Prostate gland (tissue), 2 donors: Measurements from ENCODE around the gene DOCK10.

ENCODE experiments used
- POLR2A ChIP-seq: fragments of 450-650 bp; IDR thresholded peaks from one replicate; pipeline ENCODE4 v1.6.1; 2016; ENCODE audit warnings: antibody characterized with exemption, mild to moderate bottlenecking
- POLR2AphosphoS5 ChIP-seq: sonication (generic); formaldehyde crosslinking; IDR thresholded peaks from one replicate; pipeline ENCODE4 v1.6.1; 2017; ENCODE audit warnings: antibody characterized with exemption
- TF ChIP-seq, protein P1 (sequence below), 4 experiments: fragments of 200-600 bp in 2 of 4; fragments of 450-650 bp in 2 of 4; sonication (generic) in 2 of 4; IDR thresholded peaks; 1 replicate in 3 of 4; 2 replicates in 1 of 4; pipeline ENCODE4 v1.5.1; 2016 to 2019; ENCODE audit warnings: antibody characterized with exemption in 4 of 4, mild to moderate bottlenecking in 2 of 4, moderate library complexity in 2 of 4

DNA sequence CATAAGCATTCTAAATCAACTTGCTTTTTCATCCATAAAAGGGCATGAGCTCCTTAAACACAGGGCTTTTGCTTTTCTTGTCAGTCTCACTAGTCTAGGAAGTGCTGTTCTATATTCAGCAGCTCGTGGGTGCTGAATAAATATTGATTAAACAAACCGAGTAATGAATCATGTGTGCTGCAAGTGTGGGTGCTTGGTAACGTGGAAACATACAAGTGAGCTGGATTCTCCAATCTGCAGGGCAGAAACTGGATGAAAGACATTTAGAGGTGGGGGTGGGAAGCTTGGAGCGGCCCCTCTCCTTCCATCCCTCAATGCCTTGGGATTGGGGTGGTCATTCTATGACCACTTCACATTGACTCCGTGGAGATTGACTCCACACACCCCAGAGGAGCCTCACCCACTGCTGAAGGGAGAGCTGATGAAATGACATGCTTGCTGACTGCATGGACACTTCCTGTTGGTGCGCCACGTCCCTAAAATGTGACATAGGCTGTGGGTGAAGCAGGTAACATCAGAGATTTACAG, 114.6 kb downstream of the DOCK10 start:
- TF ChIP-seq, protein P1, sequence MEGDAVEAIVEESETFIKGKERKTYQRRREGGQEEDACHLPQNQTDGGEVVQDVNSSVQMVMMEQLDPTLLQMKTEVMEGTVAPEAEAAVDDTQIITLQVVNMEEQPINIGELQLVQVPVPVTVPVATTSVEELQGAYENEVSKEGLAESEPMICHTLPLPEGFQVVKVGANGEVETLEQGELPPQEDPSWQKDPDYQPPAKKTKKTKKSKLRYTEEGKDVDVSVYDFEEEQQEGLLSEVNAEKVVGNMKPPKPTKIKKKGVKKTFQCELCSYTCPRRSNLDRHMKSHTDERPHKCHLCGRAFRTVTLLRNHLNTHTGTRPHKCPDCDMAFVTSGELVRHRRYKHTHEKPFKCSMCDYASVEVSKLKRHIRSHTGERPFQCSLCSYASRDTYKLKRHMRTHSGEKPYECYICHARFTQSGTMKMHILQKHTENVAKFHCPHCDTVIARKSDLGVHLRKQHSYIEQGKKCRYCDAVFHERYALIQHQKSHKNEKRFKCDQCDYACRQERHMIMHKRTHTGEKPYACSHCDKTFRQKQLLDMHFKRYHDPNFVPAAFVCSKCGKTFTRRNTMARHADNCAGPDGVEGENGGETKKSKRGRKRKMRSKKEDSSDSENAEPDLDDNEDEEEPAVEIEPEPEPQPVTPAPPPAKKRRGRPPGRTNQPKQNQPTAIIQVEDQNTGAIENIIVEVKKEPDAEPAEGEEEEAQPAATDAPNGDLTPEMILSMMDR (IDR thresholded peaks at IDR 0.05): no peak
- TF ChIP-seq POLR2A (no peak), POLR2AphosphoS5 (peak; percentile 66)
